ENCODE results near the gene UBN2.

UBN2 gene

GRCh38 chr7:139241258-139241657 lies 10.2 kb downstream of the UBN2 start:
- DNase-seq (ENCODE audit: extremely low read depth, insufficient read length), result no peak
- Histone ChIP-seq H3K4me3 (replicated peaks; ENCODE audit: low read depth, low read length) (no peak overlapping the region), H3K27me3 (replicated peaks; ENCODE audit: control insufficient read depth, insufficient read depth, low read length) (no peaks in the 10 kb centered on the region), H3K36me3 (ENCODE audit: control insufficient read depth, insufficient read depth, low read length) (no peaks in the 10 kb centered on the region; the same call in 1 of the 2 replicates)
- TF ChIP-seq CTCF (IDR thresholded peaks at IDR 0.05; ENCODE audit: insufficient read depth, low read length, poor library complexity, severe bottlenecking), result no peak

GRCh38 chr7:139242741-139243281 lies 11.8 kb downstream of the UBN2 start:
- no peak for TF ChIP-seq CTCF (IDR thresholded peaks at IDR 0.05; ENCODE audit: insufficient read depth, low read length, poor library complexity, severe bottlenecking)
- H3K4me3 ChIP-seq (replicated peaks; ENCODE audit: low read depth, low read length), result no peak overlapping the region

GRCh38 chr7:139245401-139245800 lies 14.4 kb downstream of the UBN2 start:
- no peak overlapping the region for H3K4me3 ChIP-seq (replicated peaks; ENCODE audit: low read depth, low read length)
- TF ChIP-seq CTCF (IDR thresholded peaks at IDR 0.05; ENCODE audit: insufficient read depth, low read length, poor library complexity, severe bottlenecking), result no peak
- H3K36me3 ChIP-seq (ENCODE audit: control insufficient read depth, insufficient read depth, low read length), result no peaks in the 10 kb centered on the region; the same call in none of the 2 replicates
- no peaks in the 10 kb centered on the region for H3K27me3 ChIP-seq (replicated peaks; ENCODE audit: control insufficient read depth, insufficient read depth, low read length)
- DNase-seq (ENCODE audit: extremely low read depth, insufficient read length), result no peak

More at GRCh38 chr7:139242741-139243281, 11.8 kb downstream of the UBN2 start:
- Histone ChIP-seq H3K36me3 (ENCODE audit: control insufficient read depth, insufficient read depth, low read length) (no peaks in the 10 kb centered on the region; the same call in 1 of the 2 replicates), H3K27me3 (replicated peaks; ENCODE audit: control insufficient read depth, insufficient read depth, low read length) (no peaks in the 10 kb centered on the region)
- DNase-seq (ENCODE audit: extremely low read depth, insufficient read length), result no peak

GRCh38 chr7:139246494-139246893 lies 15.5 kb downstream of the UBN2 start:
- no peaks in the 10 kb centered on the region for H3K27me3 ChIP-seq (replicated peaks; ENCODE audit: control insufficient read depth, insufficient read depth, low read length)

GRCh38 chr7:139246905-139247304 lies 15.9 kb downstream of the UBN2 start:
- TF ChIP-seq CTCF (IDR thresholded peaks at IDR 0.05; ENCODE audit: insufficient read depth, low read length, poor library complexity, severe bottlenecking), result no peak
- H3K36me3 ChIP-seq (ENCODE audit: control insufficient read depth, insufficient read depth, low read length), result peaks cover 2% of the 10 kb centered on the region
- DNase-seq (ENCODE audit: extremely low read depth, insufficient read length), result no peak
- no peak overlapping the region for H3K4me3 ChIP-seq (replicated peaks; ENCODE audit: low read depth, low read length)
- no peaks in the 10 kb centered on the region for H3K27me3 ChIP-seq (replicated peaks; ENCODE audit: control insufficient read depth, insufficient read depth, low read length)

More at GRCh38 chr7:139246494-139246893, 15.5 kb downstream of the UBN2 start:
- no peak for DNase-seq (ENCODE audit: extremely low read depth, insufficient read length)
- Histone ChIP-seq H3K36me3 (ENCODE audit: control insufficient read depth, insufficient read depth, low read length) (peaks cover under 1% of the 10 kb centered on the region), H3K4me3 (replicated peaks; ENCODE audit: low read depth, low read length) (no peak overlapping the region)
- no peak for TF ChIP-seq CTCF (IDR thresholded peaks at IDR 0.05; ENCODE audit: insufficient read depth, low read length, poor library complexity, severe bottlenecking)
